GM15510 (cell line): ENCODE results near the gene CTU2.

ENCODE experiments used
- POLR2A ChIP-seq: IDR thresholded peaks from 3 replicates; pipeline ENCODE4 v1.6.1; 2011; ENCODE audit warnings: borderline replicate concordance; ENCODE audit not compliant: insufficient read length; ENCODE audit errors: extremely low read depth

CTU2 gene

GRCh38 chr16:88743693-88744576 is 37.6 kb downstream of the CTU2 start:
- no peak for TF ChIP-seq POLR2A

GRCh38 chr16:88744577-88745521 is 38.5 kb downstream of the CTU2 start:
- TF ChIP-seq POLR2A: no peak

GRCh38 chr16:88746506-88746905 is 40.2 kb downstream of the CTU2 start:
- no peak for TF ChIP-seq POLR2A

DNA sequence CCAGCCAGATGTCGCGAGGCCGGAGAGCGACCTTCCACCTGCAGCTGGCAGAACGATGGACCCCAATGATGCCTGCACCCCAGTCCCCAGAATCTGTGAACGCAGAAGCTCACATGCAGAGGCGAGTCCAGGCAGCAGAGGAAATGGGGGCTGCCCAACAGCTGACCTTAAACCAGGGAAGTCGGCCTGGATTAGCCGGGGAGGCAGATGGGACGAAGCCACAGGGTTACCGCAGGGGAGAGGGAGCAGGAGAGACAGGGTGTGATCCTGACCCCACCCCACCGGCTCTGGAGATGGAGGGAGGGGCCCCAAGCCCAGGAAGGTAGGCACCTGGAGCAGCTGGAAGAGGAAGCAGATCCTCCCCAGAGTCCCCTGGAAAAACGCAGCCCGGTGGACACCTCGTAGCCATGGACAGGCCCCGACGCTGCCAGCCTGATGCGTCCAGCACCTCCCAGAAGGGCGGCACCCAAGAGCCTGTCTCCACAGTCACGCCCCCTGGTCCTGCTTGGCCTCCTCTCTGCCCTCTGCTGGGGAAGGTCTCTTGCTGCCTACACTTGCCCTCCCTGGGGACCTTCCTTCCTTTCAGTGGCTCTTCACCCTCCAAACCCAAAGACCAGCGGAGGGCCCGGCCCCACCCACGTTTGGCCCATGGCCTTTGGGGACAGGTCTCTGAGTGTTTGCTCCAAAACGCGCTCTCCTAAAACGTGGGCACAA is 41.4 kb downstream of the CTU2 start:
- TF ChIP-seq POLR2A: no peak

DNA sequence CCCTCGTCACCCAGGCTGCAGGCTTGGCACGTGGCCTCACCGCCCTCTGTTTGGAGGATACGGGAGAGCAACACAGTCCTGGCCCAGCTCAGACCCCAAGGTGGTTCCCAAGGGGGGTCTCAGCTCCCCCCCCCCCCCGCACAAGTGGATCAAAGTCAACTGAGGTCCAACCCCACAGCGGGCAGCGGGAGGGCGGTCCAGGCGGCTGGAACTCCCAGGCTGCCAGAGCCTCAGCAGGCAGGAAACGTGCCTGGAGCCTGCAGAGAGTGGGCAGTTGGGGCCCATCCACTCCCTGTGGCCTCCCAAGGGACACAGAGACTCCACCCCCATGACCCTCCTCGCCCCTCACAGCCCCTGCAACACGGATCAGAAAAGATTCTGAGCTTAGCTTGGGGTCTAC is 42.1 kb downstream of the CTU2 start:
- no peak for TF ChIP-seq POLR2A

- no peak for TF ChIP-seq POLR2A
Observed at GRCh38 chr16:88749358-88749757, 43.1 kb downstream of the CTU2 start.

- TF ChIP-seq POLR2A: no peak
Observed at GRCh38 chr16:88750854-88751253, 44.6 kb downstream of the CTU2 start.

- no peak for TF ChIP-seq POLR2A
Observed at GRCh38 chr16:88752386-88753002, 46.2 kb downstream of the CTU2 start.

DNA sequence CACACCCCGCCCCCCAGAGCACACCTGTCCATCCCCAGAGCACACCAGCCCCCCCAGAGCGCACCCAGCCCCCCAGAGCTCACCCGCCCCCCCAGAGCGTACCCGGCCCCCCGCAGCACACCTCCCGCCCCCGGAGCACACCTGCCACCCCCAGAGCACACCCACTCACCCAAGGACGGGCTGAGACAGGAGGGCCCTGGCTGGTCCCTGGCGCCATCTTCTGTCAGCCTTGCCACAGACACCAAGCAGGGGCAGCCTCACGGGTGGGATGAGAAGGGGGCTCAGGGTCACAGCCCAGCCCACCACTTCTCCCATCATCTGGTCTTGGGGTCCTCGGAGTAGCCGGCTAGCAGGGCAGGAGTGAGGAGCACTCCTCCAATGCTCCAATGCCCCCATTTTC is 46.9 kb downstream of the CTU2 start:
- TF ChIP-seq POLR2A: no peak

- no peak for TF ChIP-seq POLR2A
Observed at GRCh38 chr16:88753602-88754001, 47.3 kb downstream of the CTU2 start.

GRCh38 chr16:88754109-88754911 is 48.0 kb downstream of the CTU2 start:
- TF ChIP-seq POLR2A: no peak

DNA sequence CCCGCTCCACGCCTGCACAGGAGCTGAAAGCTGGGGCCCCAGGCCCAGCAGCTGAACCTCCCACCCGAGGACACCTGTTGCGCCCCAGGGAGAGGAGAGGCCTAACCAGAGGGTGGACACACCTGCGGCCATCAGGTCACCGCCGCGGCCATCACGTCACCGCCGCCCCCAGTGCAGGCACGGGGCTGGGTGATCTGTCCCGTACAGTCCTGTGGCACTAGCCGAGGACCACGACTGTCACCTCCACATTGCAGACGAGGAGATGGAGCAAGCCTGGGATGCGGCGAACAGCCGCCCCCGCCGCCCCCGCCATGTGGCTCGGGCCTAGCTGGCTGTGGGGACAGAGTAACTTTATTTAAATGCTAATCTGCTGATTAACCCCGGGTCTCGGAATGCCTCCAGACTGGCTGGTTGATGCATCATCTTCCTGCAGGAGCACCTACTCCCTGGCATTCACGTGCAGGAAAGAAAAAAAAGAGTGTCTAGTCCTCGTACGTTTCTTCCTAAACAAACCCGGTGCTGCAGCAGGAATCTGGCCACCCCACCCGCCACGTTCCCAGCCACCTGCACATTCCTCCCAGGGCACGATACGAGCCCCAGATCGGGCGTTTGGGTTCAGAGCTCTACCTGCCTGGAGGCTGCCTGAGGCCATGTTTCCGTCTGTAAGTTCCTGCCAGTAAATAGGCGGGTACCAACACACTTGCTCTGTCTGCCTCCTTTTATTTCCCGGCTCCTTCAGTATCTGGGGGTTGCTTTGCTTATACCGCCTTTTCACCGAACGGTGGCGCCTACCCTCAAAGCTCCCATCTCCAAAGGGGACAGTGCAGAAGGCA is 48.8 kb downstream of the CTU2 start:
- TF ChIP-seq POLR2A: no peak
